LNCaP clone FGC (cell line): ENCODE data around the gene NRXN3.

Experiments
- DNase-seq: peaks from one replicate; pipeline ENCODE4 v3.0.0-alpha.2; 2011; ENCODE audit warnings: low read depth
- H3K4me3 ChIP-seq: 2 replicates; pipeline ENCODE4 v1.5.1; 2011; ENCODE audit warnings: mild to moderate bottlenecking, low read depth, low read length, control low read depth
- TF ChIP-seq, protein P1 (sequence below): IDR thresholded peaks from 2 replicates; pipeline ENCODE4 v1.5.1; 2012; ENCODE audit warnings: mild to moderate bottlenecking; ENCODE audit not compliant: control insufficient read depth, insufficient read depth; ENCODE audit errors: extremely low read depth

The NRXN3 gene

DNA sequence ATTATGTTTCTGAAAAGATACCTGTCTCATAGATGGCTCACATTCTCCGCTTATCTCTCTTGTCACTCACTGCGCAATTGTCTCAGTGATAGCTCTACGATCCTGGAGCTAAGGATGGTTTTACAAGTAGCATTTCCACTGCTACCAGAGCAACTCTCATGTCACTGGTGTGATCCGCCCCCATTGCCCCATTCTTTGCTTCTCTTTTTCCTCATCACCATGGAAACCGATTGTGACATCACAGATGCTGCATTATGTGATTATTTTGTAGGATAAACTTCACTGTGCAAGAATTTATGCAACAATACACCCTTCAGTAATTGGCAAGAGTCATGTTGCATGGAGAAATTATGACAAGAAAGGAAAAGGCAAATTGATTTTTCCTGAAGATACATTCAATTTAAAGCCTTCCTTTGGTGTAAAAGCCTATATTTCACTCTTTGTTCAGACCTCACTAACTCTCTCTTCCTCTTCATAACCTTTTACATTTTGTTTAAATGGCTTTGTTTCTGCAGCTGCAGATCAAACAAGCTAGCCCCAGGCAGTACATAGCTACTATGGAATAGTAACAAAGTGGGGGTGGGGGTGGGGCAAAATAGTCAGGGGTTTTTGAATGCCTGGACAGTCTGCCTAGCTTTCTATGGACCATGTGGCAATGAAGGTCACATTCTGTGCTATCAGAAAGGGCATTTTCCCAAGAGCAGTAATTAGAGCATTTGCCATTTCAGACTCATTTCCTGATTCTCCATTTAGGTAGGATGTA is 539.8 kb downstream of the NRXN3 start:
- TF ChIP-seq, protein P1, sequence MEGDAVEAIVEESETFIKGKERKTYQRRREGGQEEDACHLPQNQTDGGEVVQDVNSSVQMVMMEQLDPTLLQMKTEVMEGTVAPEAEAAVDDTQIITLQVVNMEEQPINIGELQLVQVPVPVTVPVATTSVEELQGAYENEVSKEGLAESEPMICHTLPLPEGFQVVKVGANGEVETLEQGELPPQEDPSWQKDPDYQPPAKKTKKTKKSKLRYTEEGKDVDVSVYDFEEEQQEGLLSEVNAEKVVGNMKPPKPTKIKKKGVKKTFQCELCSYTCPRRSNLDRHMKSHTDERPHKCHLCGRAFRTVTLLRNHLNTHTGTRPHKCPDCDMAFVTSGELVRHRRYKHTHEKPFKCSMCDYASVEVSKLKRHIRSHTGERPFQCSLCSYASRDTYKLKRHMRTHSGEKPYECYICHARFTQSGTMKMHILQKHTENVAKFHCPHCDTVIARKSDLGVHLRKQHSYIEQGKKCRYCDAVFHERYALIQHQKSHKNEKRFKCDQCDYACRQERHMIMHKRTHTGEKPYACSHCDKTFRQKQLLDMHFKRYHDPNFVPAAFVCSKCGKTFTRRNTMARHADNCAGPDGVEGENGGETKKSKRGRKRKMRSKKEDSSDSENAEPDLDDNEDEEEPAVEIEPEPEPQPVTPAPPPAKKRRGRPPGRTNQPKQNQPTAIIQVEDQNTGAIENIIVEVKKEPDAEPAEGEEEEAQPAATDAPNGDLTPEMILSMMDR = no peak
- H3K4me3 ChIP-seq = no peak overlapping the region
- DNase-seq = no peak

DNA sequence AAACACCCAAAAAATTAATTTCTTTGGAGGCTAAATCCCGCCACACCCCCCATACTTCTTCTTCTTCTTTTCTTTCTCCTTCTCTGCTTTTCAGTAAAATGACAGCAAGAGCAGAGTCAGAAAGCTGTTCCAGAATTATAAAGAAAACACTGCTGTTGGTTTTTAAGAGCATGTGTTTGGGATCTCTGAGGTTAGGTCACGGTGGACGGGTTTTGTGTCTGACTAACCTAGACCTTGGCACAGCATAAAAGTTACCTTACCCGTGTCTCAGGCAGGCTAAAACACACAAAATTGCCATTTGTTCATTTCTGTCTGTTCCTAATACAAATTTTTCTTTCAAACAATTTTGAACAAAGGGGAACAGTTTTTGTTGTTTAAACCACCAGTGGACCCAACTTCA is 540.8 kb downstream of the NRXN3 start:
- DNase-seq = no peak
- TF ChIP-seq, protein P1 = no peak
- no peak overlapping the region for H3K4me3 ChIP-seq

DNA sequence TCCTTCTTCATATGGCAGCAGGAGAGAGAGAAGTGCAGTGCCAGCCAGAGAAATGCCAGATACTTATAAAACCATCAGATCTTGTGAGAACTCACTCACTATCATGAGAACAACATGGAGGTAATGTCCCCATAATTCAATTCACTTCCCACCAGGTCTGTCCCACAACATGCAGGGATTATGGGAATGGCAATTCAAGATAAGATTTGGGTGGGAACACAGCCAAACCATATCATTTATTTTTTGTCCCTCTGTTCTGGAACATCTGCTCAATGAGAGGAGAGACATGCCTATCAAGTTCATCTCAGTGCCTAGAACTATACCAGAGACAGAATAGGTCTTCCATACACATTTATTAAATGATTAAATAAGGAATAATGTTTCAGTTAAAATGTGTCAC is 543.5 kb downstream of the NRXN3 start:
- DNase-seq = no peak
- no peak overlapping the region for H3K4me3 ChIP-seq
- TF ChIP-seq, protein P1 = no peak

DNA sequence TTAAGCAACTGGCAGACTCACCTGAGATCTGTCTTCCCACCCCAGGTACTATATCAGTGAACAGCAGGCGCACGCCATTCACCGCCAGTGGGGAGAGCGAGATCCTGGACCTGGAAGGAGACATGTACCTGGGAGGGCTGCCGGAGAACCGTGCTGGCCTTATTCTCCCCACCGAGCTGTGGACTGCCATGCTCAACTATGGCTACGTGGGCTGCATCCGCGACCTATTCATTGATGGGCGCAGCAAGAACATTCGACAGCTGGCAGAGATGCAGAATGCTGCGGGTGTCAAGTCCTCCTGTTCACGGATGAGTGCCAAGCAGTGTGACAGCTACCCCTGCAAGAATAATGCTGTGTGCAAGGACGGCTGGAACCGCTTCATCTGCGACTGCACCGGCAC is 544.5 kb downstream of the NRXN3 start:
- DNase-seq = no peak
- TF ChIP-seq, protein P1 = no peak
- no peak overlapping the region for H3K4me3 ChIP-seq

DNA sequence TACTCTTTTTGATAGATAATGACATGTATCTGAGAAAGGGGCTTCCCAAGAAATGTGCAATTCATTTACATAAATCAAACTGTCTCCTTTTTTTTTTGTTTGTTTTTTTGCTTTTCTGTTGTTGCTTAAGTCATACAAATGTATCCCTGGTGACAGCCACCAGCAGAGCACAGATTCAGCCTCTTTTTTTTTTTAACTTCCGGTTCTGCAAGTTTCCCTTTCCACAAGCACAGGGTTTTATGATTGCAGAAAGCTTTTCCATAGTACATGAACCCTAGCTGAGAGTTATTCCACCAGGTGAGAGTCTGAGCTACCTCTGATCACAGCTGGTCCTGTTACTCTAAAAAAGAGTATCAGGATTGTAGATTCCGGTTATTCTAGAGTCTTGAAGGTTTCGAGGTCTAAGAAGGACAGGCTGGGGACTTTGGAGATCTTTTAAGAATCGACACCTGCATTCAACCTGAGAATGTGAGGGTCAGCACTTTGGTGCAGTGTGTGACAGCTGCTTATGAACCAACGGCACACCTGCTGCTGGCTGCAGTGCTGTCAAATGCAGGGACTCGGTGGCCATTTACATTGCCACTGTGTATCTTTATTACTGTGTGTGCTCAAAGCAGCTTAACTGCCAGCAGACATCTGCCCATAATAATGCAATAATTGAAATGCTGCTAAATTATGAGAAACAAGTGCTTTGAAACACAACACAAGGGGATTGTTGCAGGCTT is 551.7 kb downstream of the NRXN3 start:
- no peak overlapping the region for H3K4me3 ChIP-seq
- TF ChIP-seq, protein P1 = no peak
- no peak for DNase-seq

DNA sequence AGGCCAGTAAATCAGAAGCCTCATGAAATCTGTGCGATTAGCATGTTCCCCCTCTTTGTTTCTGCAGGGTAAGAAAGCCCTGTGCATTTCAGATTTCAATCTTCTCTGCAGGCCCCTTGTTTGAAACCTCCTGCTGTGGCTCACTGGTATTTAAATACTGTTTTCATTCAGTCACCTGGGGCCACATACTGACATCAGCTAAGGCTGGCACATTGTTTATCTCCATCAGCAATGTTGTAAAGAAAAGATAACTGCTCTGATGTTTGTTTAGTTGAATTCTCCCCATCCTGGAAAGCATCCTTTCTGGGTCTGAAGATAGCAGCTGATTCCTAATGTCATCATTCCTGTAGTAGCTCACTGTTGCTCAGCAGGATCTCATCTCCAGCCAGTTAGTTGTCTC is 554.9 kb downstream of the NRXN3 start:
- H3K4me3 ChIP-seq = no peak overlapping the region
- TF ChIP-seq, protein P1 = no peak
- DNase-seq = no peak
